ENCODE measurements around the gene TENM3. TPM values are rescaled to one million over a fixed set of nuclear protein-coding genes. Genes with fewer than 3 reads are reported as not detected.

The TENM3 gene
- total and polyA plus RNA-seq, 10 of the 15 experiments (the other 5 are each of a cell fraction or from before 2014, with no cell fraction given) = 0.01 to 1.7 (median 0.08) TPM; not detected in 2

GRCh38 chr4:182449186-182449929 is 206.2 kb downstream of the TENM3 start (continued):
- no peak for TF ChIP-seq ZSCAN29 (IDR thresholded peaks at IDR 0.05)
- TF ChIP-seq ZNF592 (IDR thresholded peaks at IDR 0.05) = no peak
- no peak for TF ChIP-seq TARDBP (IDR thresholded peaks at IDR 0.05; ENCODE audit: borderline replicate concordance)
- TF ChIP-seq POLR2A (IDR thresholded peaks at IDR 0.05; ENCODE audit: low read depth, low read length) = no peak
- TF ChIP-seq PRDM15 (CRISPR knock-in tag; IDR thresholded peaks at IDR 0.05) = no peak

All from GM12878 (cell line).